KMS-11 (cell line): ENCODE data around the gene CCL13.
A peak's percentile ranks its signal among the peaks of the same experiment; 100 is the strongest.

Experiments used
- H2AFZ ChIP-seq: fragments of 200-600 bp; sonication (generic); 2 replicates; pipeline ENCODE4 v1.6.1; 2016; ENCODE audit warnings: antibody characterized with exemption, mixed run types, low read depth
- H3K27ac ChIP-seq: fragments of 200-600 bp; sonication (generic); 2 replicates; pipeline ENCODE4 v1.6.1; 2016; ENCODE audit warnings: mild to moderate bottlenecking, mixed run types
- H3K27me3 ChIP-seq: fragments of 200-600 bp; sonication (generic); 2 replicates; pipeline ENCODE4 v1.6.1; 2017; ENCODE audit warnings: mild to moderate bottlenecking, low read depth, mixed run types, moderate library complexity; ENCODE audit not compliant: insufficient read depth
- H3K36me3 ChIP-seq: fragments of 200-600 bp; sonication (generic); 2 replicates; pipeline ENCODE4 v1.6.1; 2017; ENCODE audit warnings: mild to moderate bottlenecking, mixed run types; ENCODE audit not compliant: insufficient read depth
- H3K4me1 ChIP-seq: fragments of 200-600 bp; sonication (generic); 2 replicates; pipeline ENCODE4 v1.6.1; 2016; ENCODE audit warnings: mild to moderate bottlenecking, low read depth, mixed run types; ENCODE audit not compliant: poor library complexity, severe bottlenecking
- H3K4me2 ChIP-seq: fragments of 200-600 bp; sonication (generic); 2 replicates; pipeline ENCODE4 v1.7.0; 2016; ENCODE audit warnings: mild to moderate bottlenecking, mixed run types
- H3K4me3 ChIP-seq: fragments of 200-600 bp; sonication (generic); IDR thresholded peaks from 2 replicates; pipeline ENCODE4 v1.6.1; 2017; ENCODE audit warnings: low read depth, low read length, mixed read lengths; ENCODE audit not compliant: insufficient read depth
- H3K79me2 ChIP-seq: fragments of 200-600 bp; sonication (generic); 2 replicates; pipeline ENCODE4 v1.6.1; 2016; ENCODE audit warnings: low read depth, mixed run types; ENCODE audit not compliant: insufficient read depth
- H3K9ac ChIP-seq: fragments of 200-600 bp; sonication (generic); 2 replicates; pipeline ENCODE4 v1.6.1; 2016; ENCODE audit warnings: mild to moderate bottlenecking, mixed run types
- H4K20me1 ChIP-seq: fragments of 200-600 bp; sonication (generic); 2 replicates; pipeline ENCODE4 v1.6.1; 2016; ENCODE audit warnings: mild to moderate bottlenecking, mixed run types; ENCODE audit not compliant: insufficient read depth
- CTCF ChIP-seq: fragments of 200-600 bp; sonication (generic); conservative IDR thresholded peaks from 2 replicates; pipeline ENCODE4 v1.6.1; 2017; ENCODE audit warnings: low read depth, mild to moderate bottlenecking, antibody characterized with exemption, low read length, moderate library complexity, mixed read lengths

Gene CCL13

GRCh38 chr17:34368946-34369500 lies 12.7 kb downstream of the CCL13 start:
- Histone ChIP-seq H3K36me3 (no peaks in the 10 kb centered on the region), H4K20me1 (no peaks in the 10 kb centered on the region), H3K4me2 (peak overlapping the region; percentile 65), H3K4me3 (no peak overlapping the region), H2AFZ (no peak overlapping the region), H3K27ac (peak overlapping the region; percentile 89), H3K9ac (peak overlapping the region; percentile 51; the same call in 1 of the 2 replicates), H3K4me1 (peaks cover 100% of the 10 kb centered on the region), H3K27me3 (no peaks in the 10 kb centered on the region), H3K79me2 (no peaks in the 10 kb centered on the region)
- no peak for TF ChIP-seq CTCF

GRCh38 chr17:34369571-34369970 lies 13.3 kb downstream of the CCL13 start:
- peak overlapping the region; percentile 51; the same call in 1 of the 2 replicates for H3K9ac ChIP-seq
- no peaks in the 10 kb centered on the region for H3K27me3 ChIP-seq
- H3K4me1 ChIP-seq = peaks cover 100% of the 10 kb centered on the region
- H4K20me1 ChIP-seq = no peaks in the 10 kb centered on the region
- no peak for TF ChIP-seq CTCF
- H3K4me3 ChIP-seq = no peak overlapping the region
- no peak overlapping the region; the same call in 1 of the 2 replicates for H2AFZ ChIP-seq
- no peaks in the 10 kb centered on the region for H3K79me2 ChIP-seq
- H3K27ac ChIP-seq = peak overlapping the region; percentile 89
- peak overlapping the region; percentile 65 for H3K4me2 ChIP-seq
- H3K36me3 ChIP-seq = no peaks in the 10 kb centered on the region

GRCh38 chr17:34370376-34370996 lies 14.2 kb downstream of the CCL13 start:
- Histone ChIP-seq H3K27me3 (no peaks in the 10 kb centered on the region), H3K79me2 (no peaks in the 10 kb centered on the region), H3K4me2 (peak overlapping the region; percentile 65), H3K36me3 (no peaks in the 10 kb centered on the region), H3K4me1 (peaks cover 100% of the 10 kb centered on the region), H2AFZ (no peak overlapping the region; the same call in 1 of the 2 replicates), H4K20me1 (no peaks in the 10 kb centered on the region), H3K27ac (peak overlapping the region; percentile 89), H3K4me3 (no peak overlapping the region), H3K9ac (peak overlapping the region; percentile 51; the same call in 1 of the 2 replicates)
- TF ChIP-seq CTCF = no peak

GRCh38 chr17:34370997-34371395 lies 14.7 kb downstream of the CCL13 start:
- Histone ChIP-seq H3K4me1 (peaks cover 100% of the 10 kb centered on the region), H2AFZ (no peak overlapping the region), H3K9ac (peak overlapping the region; percentile 51; the same call in 1 of the 2 replicates), H3K4me3 (no peak overlapping the region), H3K4me2 (peak overlapping the region; percentile 65), H4K20me1 (no peaks in the 10 kb centered on the region), H3K27me3 (no peaks in the 10 kb centered on the region), H3K36me3 (no peaks in the 10 kb centered on the region), H3K79me2 (no peaks in the 10 kb centered on the region), H3K27ac (peak overlapping the region; percentile 89)
- no peak for TF ChIP-seq CTCF
